Mammary epithelial cell (primary cell): ENCODE results near the gene PCGF1.

Experiments
- EZH2 ChIP-seq: IDR thresholded peaks from 2 replicates; pipeline ENCODE4 v1.6.1; 2012; ENCODE audit warnings: low read length, inconsistent platforms, borderline replicate concordance
- TF ChIP-seq, protein P1 (sequence below), 2 donors: IDR thresholded peaks in 1 of 2; conservative IDR thresholded peaks in 1 of 2; 2 replicates each; pipeline ENCODE4 v1.5.1; 2011 to 2012; ENCODE audit warnings: inconsistent platforms in 2 of 2, low read length in 2 of 2, mild to moderate bottlenecking in 2 of 2, control low read depth in 1 of 2, low read depth in 1 of 2; ENCODE audit not compliant: insufficient read depth in 1 of 2; ENCODE audit errors: extremely low read depth in 1 of 2

DNA sequence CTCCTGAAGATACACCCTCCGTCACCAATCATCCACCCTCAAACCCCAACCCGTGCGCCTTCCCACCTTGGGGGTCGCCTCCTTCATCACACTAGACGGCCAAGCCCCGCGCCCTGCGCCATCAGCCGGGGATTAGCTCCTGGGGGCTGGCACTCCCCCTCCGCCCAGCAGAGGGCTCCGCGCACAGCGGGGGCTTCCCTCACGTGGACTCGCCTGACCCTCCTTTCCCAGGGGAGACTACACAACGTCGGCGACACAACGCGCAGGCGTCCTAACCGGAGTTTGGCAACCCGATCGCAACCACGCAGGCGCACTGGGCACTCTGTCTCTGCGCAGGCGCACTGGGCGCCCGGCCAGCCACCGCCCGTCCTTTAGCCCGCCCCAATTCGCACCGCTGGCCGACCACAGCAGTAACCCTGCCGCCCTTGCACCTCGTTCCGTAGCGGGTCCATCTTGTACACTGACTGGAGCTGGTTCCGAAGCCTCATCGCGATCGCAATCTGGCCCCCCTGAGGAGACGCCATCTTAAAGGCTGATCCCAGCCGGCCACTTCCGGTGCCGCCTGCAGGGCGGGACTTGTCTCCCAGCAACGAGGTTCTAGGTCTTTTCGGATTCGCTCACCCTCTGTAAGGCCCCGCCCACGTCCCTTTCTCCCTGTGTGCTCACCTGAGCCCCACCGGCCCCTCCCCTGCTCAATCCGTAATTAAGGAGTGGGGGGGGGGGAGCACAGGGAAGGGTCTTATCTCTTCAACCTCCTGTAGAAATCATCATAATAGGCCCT, at the start of gene PCGF1:
- TF ChIP-seq, protein P1, sequence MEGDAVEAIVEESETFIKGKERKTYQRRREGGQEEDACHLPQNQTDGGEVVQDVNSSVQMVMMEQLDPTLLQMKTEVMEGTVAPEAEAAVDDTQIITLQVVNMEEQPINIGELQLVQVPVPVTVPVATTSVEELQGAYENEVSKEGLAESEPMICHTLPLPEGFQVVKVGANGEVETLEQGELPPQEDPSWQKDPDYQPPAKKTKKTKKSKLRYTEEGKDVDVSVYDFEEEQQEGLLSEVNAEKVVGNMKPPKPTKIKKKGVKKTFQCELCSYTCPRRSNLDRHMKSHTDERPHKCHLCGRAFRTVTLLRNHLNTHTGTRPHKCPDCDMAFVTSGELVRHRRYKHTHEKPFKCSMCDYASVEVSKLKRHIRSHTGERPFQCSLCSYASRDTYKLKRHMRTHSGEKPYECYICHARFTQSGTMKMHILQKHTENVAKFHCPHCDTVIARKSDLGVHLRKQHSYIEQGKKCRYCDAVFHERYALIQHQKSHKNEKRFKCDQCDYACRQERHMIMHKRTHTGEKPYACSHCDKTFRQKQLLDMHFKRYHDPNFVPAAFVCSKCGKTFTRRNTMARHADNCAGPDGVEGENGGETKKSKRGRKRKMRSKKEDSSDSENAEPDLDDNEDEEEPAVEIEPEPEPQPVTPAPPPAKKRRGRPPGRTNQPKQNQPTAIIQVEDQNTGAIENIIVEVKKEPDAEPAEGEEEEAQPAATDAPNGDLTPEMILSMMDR (conservative IDR thresholded peaks at IDR 0.05 in 1 of 2, IDR thresholded peaks at IDR 0.05 in 1 of 2; ENCODE audit: extremely low read depth in 1 of 2, insufficient read depth in 1 of 2, low read depth in 1 of 2, low read length in 2 of 2): peak; percentile 11 to 13
- no peak for TF ChIP-seq EZH2
